Endodermal cell (in vitro differentiated cells): ENCODE data around the gene TARP.
"Not testable (repeated sequence)": the region's sequence is repeated elsewhere in the genome, so short reads cannot be mapped to it uniquely, and the experiment has no call there.

Source experiments
- DNase-seq: peaks from one replicate; pipeline ENCODE4 v3.0.0-alpha.2; 2017
- H3K27ac ChIP-seq: 2 replicates; pipeline ENCODE4 v1.5.1; 2013; ENCODE audit warnings: mild to moderate bottlenecking, low read depth, low read length, moderate library complexity
- H3K27me3 ChIP-seq: 2 replicates; pipeline ENCODE4 v1.6.1; 2013; ENCODE audit warnings: mild to moderate bottlenecking, low read length, moderate library complexity; ENCODE audit not compliant: insufficient read depth, control insufficient read depth, poor library complexity, severe bottlenecking
- H3K36me3 ChIP-seq: 2 replicates; pipeline ENCODE4 v1.7.0; 2013; ENCODE audit warnings: mild to moderate bottlenecking, low read length, moderate library complexity; ENCODE audit not compliant: control insufficient read depth, insufficient read depth
- H3K4me1 ChIP-seq: one replicate; pipeline ENCODE4 v1.7.0; 2013; ENCODE audit warnings: low read length; ENCODE audit not compliant: control insufficient read depth, insufficient read depth
- H3K4me3 ChIP-seq: 2 replicates; pipeline ENCODE4 v1.5.1; 2013; ENCODE audit warnings: mild to moderate bottlenecking, low read length, moderate library complexity
- H3K9ac ChIP-seq: 2 replicates; pipeline ENCODE4 v1.6.1; 2013; ENCODE audit warnings: mild to moderate bottlenecking, low read length, moderate library complexity; ENCODE audit not compliant: poor library complexity, severe bottlenecking; ENCODE audit errors: extremely low read depth
- H3K9me3 ChIP-seq: 2 replicates; pipeline ENCODE4 v1.6.1; 2013; ENCODE audit warnings: mild to moderate bottlenecking, low read length, moderate library complexity; ENCODE audit not compliant: control insufficient read depth
- H3K27ac Mint-ChIP-seq: 2 replicates; pipeline ENCODE4 v1.8.0; 2020; ENCODE audit warnings: mixed read lengths
- H3K27me3 Mint-ChIP-seq: 2 replicates; pipeline ENCODE4 v1.8.0; 2021; ENCODE audit warnings: mild to moderate bottlenecking, mixed read lengths; ENCODE audit not compliant: insufficient read depth
- H3K36me3 Mint-ChIP-seq: 2 replicates; pipeline ENCODE4 v1.8.0; 2020; ENCODE audit warnings: low read depth, mixed read lengths
- H3K4me1 Mint-ChIP-seq: 2 replicates; pipeline ENCODE4 v1.8.0; 2020; ENCODE audit warnings: mixed read lengths
- H3K4me3 Mint-ChIP-seq: 2 replicates; pipeline ENCODE4 v1.8.0; 2020; ENCODE audit warnings: mild to moderate bottlenecking, moderate library complexity, mixed read lengths
- H3K9me3 Mint-ChIP-seq: 2 replicates; pipeline ENCODE4 v1.8.0; 2020; ENCODE audit warnings: mild to moderate bottlenecking, mixed read lengths
- CTCF ChIP-seq: fragments of 200-600 bp; sonication (generic); conservative IDR thresholded peaks from 2 replicates; pipeline ENCODE4 v1.5.0; 2021; ENCODE audit warnings: antibody characterized with exemption, mild to moderate bottlenecking
- WGBS, 2 experiments: methylation state at CpG; one replicate each; pipeline versions ENCODE4 v1.1.5 to v1.1.7; 2013; ENCODE audit warnings: missing lambda C conversion rate in 2 of 2, mixed read lengths in 1 of 2; ENCODE audit not compliant: insufficient coverage in 1 of 2, insufficient read length in 1 of 2; 5-methylcytosine and 5-hydroxymethylcytosine counted together

The TARP gene

GRCh38 chr7:38263274-38263673, 10.2 kb downstream of the TARP start:
- not testable (repeated sequence) for H3K36me3 Mint-ChIP-seq, H3K9me3 Mint-ChIP-seq, H3K4me3 Mint-ChIP-seq, H3K27ac ChIP-seq, H3K27ac Mint-ChIP-seq, H3K36me3 ChIP-seq, H3K4me1 ChIP-seq, H3K27me3 Mint-ChIP-seq, H3K4me3 ChIP-seq, H3K4me1 Mint-ChIP-seq, H3K9ac ChIP-seq, H3K9me3 ChIP-seq, DNase-seq, H3K27me3 ChIP-seq
- 90 to 100% methylated on average over 1 of the region's 1 CpG for WGBS, 2 experiments

- Mint-ChIP-seq H3K9me3 (no peaks in the 10 kb centered on the region), H3K4me1 (peaks cover 3% of the 10 kb centered on the region), H3K36me3 (no peaks in the 10 kb centered on the region), H3K27ac (no peak overlapping the region), H3K27me3 (no peaks in the 10 kb centered on the region), H3K4me3 (no peak overlapping the region)
- DNase-seq = no peak
- no peaks in the 10 kb centered on the region for H3K9me3 ChIP-seq
- H3K9ac ChIP-seq = no peak overlapping the region
- no peaks in the 10 kb centered on the region for H3K36me3 ChIP-seq
- no peaks in the 10 kb centered on the region for H3K27me3 ChIP-seq
- no peak overlapping the region for H3K27ac ChIP-seq
- no peak for TF ChIP-seq CTCF
- 93 to 100% methylated on average over 2 to 5 of the region's 5 CpGs for WGBS, 2 experiments
- no peak overlapping the region for H3K4me3 ChIP-seq
- H3K4me1 ChIP-seq = no peaks in the 10 kb centered on the region
Measured at GRCh38 chr7:38262545-38262944, 10.9 kb downstream of the TARP start.

- H3K27ac Mint-ChIP-seq, H3K27me3 ChIP-seq, H3K4me1 Mint-ChIP-seq, H3K27me3 Mint-ChIP-seq, H3K9ac ChIP-seq, H3K9me3 ChIP-seq, H3K36me3 ChIP-seq, H3K36me3 Mint-ChIP-seq, DNase-seq, H3K27ac ChIP-seq, H3K9me3 Mint-ChIP-seq, H3K4me1 ChIP-seq, H3K4me3 ChIP-seq, H3K4me3 Mint-ChIP-seq: not testable (repeated sequence)
- 94 to 98% methylated on average over 2 of the region's 2 CpGs for WGBS, 2 experiments
Measured at GRCh38 chr7:38262026-38262425, 11.4 kb downstream of the TARP start.

- H3K36me3 Mint-ChIP-seq, H3K4me1 Mint-ChIP-seq: not testable (repeated sequence)
- 94 to 95% methylated on average over 5 to 12 of the region's 12 CpGs for WGBS, 2 experiments
Measured at GRCh38 chr7:38261601-38262000, 11.8 kb downstream of the TARP start.

GRCh38 chr7:38259157-38259556, 14.3 kb downstream of the TARP start:
- not testable (repeated sequence) for H3K4me1 Mint-ChIP-seq, H3K9me3 ChIP-seq, H3K9me3 Mint-ChIP-seq, H3K4me1 ChIP-seq, H3K9ac ChIP-seq, H3K27me3 Mint-ChIP-seq, H3K27ac Mint-ChIP-seq, H3K27ac ChIP-seq, H3K36me3 Mint-ChIP-seq, H3K27me3 ChIP-seq, H3K4me3 ChIP-seq, H3K4me3 Mint-ChIP-seq, DNase-seq, H3K36me3 ChIP-seq
- WGBS, 2 experiments = 96 to 98% methylated on average over 6 to 8 of the region's 8 CpGs

More at GRCh38 chr7:38261601-38262000, 11.8 kb downstream of the TARP start:
- H3K27me3 Mint-ChIP-seq, H3K4me3 ChIP-seq, H3K4me1 ChIP-seq, H3K9me3 ChIP-seq, H3K27me3 ChIP-seq, H3K27ac ChIP-seq, H3K36me3 ChIP-seq, H3K27ac Mint-ChIP-seq, H3K4me3 Mint-ChIP-seq, H3K9me3 Mint-ChIP-seq, H3K9ac ChIP-seq, DNase-seq: not testable (repeated sequence)
